Measurements from ENCODE around the gene CDA. TPM values are rescaled to one million over a fixed set of nuclear protein-coding genes. Genes with fewer than 3 reads are reported as not detected.

CDA gene
- total RNA-seq, 2 donors from 2014 or later: 1.3 to 24.3 TPM

DNA sequence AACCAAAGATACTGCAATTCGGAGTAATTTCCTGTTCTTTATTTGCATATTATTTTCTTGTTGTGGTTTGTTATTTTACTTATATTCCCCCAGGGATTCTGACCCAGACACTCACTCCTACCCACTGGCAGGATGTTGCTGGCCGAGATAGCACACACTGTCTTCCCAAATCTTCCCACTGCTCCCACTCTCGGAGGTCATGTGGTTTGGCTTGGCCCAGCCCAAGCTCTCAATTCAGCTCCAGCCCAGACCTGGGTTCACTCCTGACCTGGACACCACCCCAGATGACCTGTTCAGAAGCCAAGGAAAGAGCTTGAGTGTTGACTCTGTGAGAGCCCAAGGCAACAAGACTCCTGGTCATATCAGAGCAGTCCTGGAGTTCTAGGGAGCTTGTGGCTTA, 37.7 kb upstream of the CDA start:
- Histone ChIP-seq H3K9me3 (ENCODE audit: control insufficient read depth, low read length) (no peaks in the 10 kb centered on the region), H3K4me3 (ENCODE audit: low read length) (no peak overlapping the region), H3K9ac (ENCODE audit: extremely low read depth, low read length, poor library complexity, severe bottlenecking) (no peak overlapping the region), H3K4me1 (ENCODE audit: control insufficient read depth, insufficient read depth, low read length) (no peaks in the 10 kb centered on the region), H3K36me3 (ENCODE audit: control insufficient read depth, insufficient read depth, low read length) (no peaks in the 10 kb centered on the region), H3K27ac (ENCODE audit: low read depth, low read length) (no peak overlapping the region), H3K27me3 (ENCODE audit: control insufficient read depth, insufficient read depth, low read length, poor library complexity, severe bottlenecking) (peaks cover 59% of the 10 kb centered on the region)
- no peak overlapping the region for H3K27ac Mint-ChIP-seq
- H3K9me3 Mint-ChIP-seq: no peaks in the 10 kb centered on the region
- no peaks in the 10 kb centered on the region for H3K36me3 Mint-ChIP-seq (ENCODE audit: low read depth)
- peaks cover 4% of the 10 kb centered on the region for H3K4me1 Mint-ChIP-seq
- WGBS, 2 experiments (ENCODE audit: insufficient coverage in 1 of 2, insufficient read length in 1 of 2): 60 to 89% methylated on average over 1 to 2 of the region's 3 CpGs
- TF ChIP-seq, protein P1, sequence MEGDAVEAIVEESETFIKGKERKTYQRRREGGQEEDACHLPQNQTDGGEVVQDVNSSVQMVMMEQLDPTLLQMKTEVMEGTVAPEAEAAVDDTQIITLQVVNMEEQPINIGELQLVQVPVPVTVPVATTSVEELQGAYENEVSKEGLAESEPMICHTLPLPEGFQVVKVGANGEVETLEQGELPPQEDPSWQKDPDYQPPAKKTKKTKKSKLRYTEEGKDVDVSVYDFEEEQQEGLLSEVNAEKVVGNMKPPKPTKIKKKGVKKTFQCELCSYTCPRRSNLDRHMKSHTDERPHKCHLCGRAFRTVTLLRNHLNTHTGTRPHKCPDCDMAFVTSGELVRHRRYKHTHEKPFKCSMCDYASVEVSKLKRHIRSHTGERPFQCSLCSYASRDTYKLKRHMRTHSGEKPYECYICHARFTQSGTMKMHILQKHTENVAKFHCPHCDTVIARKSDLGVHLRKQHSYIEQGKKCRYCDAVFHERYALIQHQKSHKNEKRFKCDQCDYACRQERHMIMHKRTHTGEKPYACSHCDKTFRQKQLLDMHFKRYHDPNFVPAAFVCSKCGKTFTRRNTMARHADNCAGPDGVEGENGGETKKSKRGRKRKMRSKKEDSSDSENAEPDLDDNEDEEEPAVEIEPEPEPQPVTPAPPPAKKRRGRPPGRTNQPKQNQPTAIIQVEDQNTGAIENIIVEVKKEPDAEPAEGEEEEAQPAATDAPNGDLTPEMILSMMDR (conservative IDR thresholded peaks at IDR 0.05): no peak
- DNase-seq: no peak
- H3K4me3 Mint-ChIP-seq: no peak overlapping the region
- peaks cover 53% of the 10 kb centered on the region for H3K27me3 Mint-ChIP-seq (ENCODE audit: insufficient read depth)

DNA sequence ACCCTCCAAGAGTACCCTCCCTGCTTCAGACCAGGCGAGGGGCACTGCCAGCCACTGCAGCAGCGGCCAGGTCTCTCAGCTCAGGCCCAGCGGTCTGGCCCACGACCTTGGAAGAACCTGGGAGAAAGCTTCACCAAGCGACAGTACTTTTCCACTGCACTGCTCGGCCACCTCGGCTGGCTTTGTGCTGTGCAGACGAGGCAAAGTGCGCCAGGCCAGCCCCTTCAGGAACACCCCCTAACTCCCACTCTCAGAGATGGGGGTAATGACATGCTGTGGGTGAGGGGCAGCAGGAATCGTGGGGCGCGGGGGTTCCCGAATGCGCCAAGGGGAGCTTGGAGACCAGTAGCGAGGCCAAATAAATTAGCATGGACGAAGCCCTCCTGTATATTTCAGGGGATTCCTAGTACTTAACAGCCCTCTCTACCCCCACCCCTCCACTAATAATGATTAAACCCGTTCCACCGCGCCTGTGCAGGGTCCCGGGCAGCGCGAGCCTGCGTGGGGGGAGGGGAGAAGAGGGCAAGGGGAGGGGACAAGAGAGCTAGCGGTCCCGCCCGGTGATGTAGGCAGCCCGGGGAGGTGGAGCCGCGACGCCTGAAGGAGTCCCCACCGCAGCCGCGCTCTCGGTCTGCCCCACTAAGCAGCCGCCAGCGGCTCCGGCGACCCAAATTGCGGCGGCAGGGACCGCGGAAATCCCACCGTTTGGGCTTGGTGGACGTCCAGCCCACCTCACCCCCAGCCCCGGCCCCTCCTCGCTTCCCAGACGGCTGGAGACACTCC, 36.8 kb upstream of the CDA start, which contains the start of gene FAM43B:
TSS of gene FAM43B (plus strand) at position 629 of the 783 bp plus-strand sequence. CDS start 401 bp downstream, outside the sequence.
- Mint-ChIP-seq H3K9me3 (no peaks in the 10 kb centered on the region), H3K27me3 (ENCODE audit: insufficient read depth) (peaks cover 45% of the 10 kb centered on the region), H3K36me3 (ENCODE audit: low read depth) (no peaks in the 10 kb centered on the region), H3K4me1 (peaks cover 4% of the 10 kb centered on the region), H3K4me3 (peak within 1 kb of the TSS; percentile 56), H3K27ac (no peak within 1 kb of the TSS)
- TF ChIP-seq, protein P1 (conservative IDR thresholded peaks at IDR 0.05): no peak
- DNase-seq: peak; percentile 89
- 5 to 6% methylated on average over 19 to 47 of the region's 47 CpGs for WGBS, 2 experiments (ENCODE audit: insufficient coverage in 1 of 2, insufficient read length in 1 of 2)
- Histone ChIP-seq H3K9ac (ENCODE audit: extremely low read depth, low read length, poor library complexity, severe bottlenecking) (peak within 1 kb of the TSS; percentile 3), H3K9me3 (ENCODE audit: control insufficient read depth, low read length) (no peaks in the 10 kb centered on the region), H3K27ac (ENCODE audit: low read depth, low read length) (peak within 1 kb of the TSS; percentile 38), H3K27me3 (ENCODE audit: control insufficient read depth, insufficient read depth, low read length, poor library complexity, severe bottlenecking) (peaks cover 69% of the 10 kb centered on the region), H3K4me1 (ENCODE audit: control insufficient read depth, insufficient read depth, low read length) (no peaks in the 10 kb centered on the region), H3K4me3 (ENCODE audit: low read length) (peak within 1 kb of the TSS; percentile 69), H3K36me3 (ENCODE audit: control insufficient read depth, insufficient read depth, low read length) (no peaks in the 10 kb centered on the region)

- Mint-ChIP-seq H3K9me3 (no peaks in the 10 kb centered on the region), H3K27me3 (ENCODE audit: insufficient read depth) (peaks cover 42% of the 10 kb centered on the region), H3K4me3 (peak overlapping the region; percentile 56), H3K36me3 (ENCODE audit: low read depth) (no peaks in the 10 kb centered on the region), H3K27ac (no peak overlapping the region), H3K4me1 (peaks cover 4% of the 10 kb centered on the region)
- Histone ChIP-seq H3K9ac (ENCODE audit: extremely low read depth, low read length, poor library complexity, severe bottlenecking) (no peak overlapping the region), H3K9me3 (ENCODE audit: control insufficient read depth, low read length) (no peaks in the 10 kb centered on the region), H3K36me3 (ENCODE audit: control insufficient read depth, insufficient read depth, low read length) (no peaks in the 10 kb centered on the region), H3K27ac (ENCODE audit: low read depth, low read length) (no peak overlapping the region), H3K4me3 (ENCODE audit: low read length) (peak overlapping the region; percentile 69), H3K4me1 (ENCODE audit: control insufficient read depth, insufficient read depth, low read length) (no peaks in the 10 kb centered on the region), H3K27me3 (ENCODE audit: control insufficient read depth, insufficient read depth, low read length, poor library complexity, severe bottlenecking) (peaks cover 76% of the 10 kb centered on the region)
- WGBS, 2 experiments (ENCODE audit: insufficient coverage in 1 of 2, insufficient read length in 1 of 2): 2% methylated on average over 40 to 82 of the region's 82 CpGs
- DNase-seq: peak; percentile 83
- TF ChIP-seq, protein P1 (conservative IDR thresholded peaks at IDR 0.05): no peak
These were observed 36.0 kb upstream of the CDA start for GRCh38 chr1:20552728-20553445.

Data from endodermal cell (in vitro differentiated cells).